Erythroblast (primary cell): ENCODE data around the gene REXO2.

Experiments
- GATA1 ChIP-seq: IDR thresholded peaks from 2 replicates; pipeline ENCODE4 v1.6.1; 2011; ENCODE audit warnings: low read depth, mild to moderate bottlenecking, control low read depth, low read length, moderate library complexity
- POLR2A ChIP-seq: IDR thresholded peaks from 2 replicates; pipeline ENCODE4 v1.6.1; 2011; ENCODE audit warnings: mild to moderate bottlenecking, low read length

- TF ChIP-seq POLR2A (no peak), GATA1 (no peak)
Measured at GRCh38 chr11:114432893-114433292, 6.4 kb upstream of the REXO2 start.
